Peyer's patch (tissue), 4 donors: ENCODE measurements around the gene POLR1A. TPM values are rescaled to one million over a fixed set of nuclear protein-coding genes. Genes with fewer than 3 reads are reported as not detected.

Experiments
- DNase-seq, 3 donors: peaks; one replicate each; pipeline ENCODE4 v3.0.0-alpha.2; 2017 to 2019
- H3K27ac ChIP-seq, 4 donors: fragments of 200-600 bp; sonication (generic); one replicate each; pipeline ENCODE4 v1.5.1; 2016 to 2019
- H3K27me3 ChIP-seq, 2 donors: fragments of 200-600 bp; sonication (generic); one replicate each; pipeline ENCODE4 v1.5.1; 2019
- H3K36me3 ChIP-seq, 3 donors: fragments of 200-600 bp; sonication (generic); one replicate each; pipeline ENCODE4 v1.5.1; 2016 to 2019
- H3K4me1 ChIP-seq, 4 donors: fragments of 200-600 bp; sonication (generic); one replicate each; pipeline ENCODE4 v1.5.1; 2016 to 2019
- H3K4me3 ChIP-seq, 4 donors: fragments of 200-600 bp; sonication (generic); 1 replicate in 3 of 4; 2 replicates in 1 of 4; pipeline ENCODE4 v1.5.1; 2016 to 2019; ENCODE audit warnings: mild to moderate bottlenecking in 1 of 4
- H3K9me3 ChIP-seq, 4 donors: fragments of 200-600 bp; sonication (generic); one replicate each; pipeline ENCODE4 v1.5.1; 2016 to 2019; ENCODE audit warnings: mild to moderate bottlenecking in 1 of 4
- CTCF ChIP-seq, 6 experiments: fragments of 450-650 bp in 4 of 6; fragments of 200-600 bp in 2 of 6; sonication (generic) in 1 of 6; IDR thresholded peaks; one replicate each; pipeline ENCODE4 v1.5.1; 2017 to 2019; ENCODE audit warnings: antibody characterized with exemption in 6 of 6, mild to moderate bottlenecking in 3 of 6, moderate library complexity in 1 of 6
- POLR2A ChIP-seq, 2 donors: fragments of 450-650 bp; IDR thresholded peaks; one replicate each; pipeline ENCODE4 v1.5.1; 2017; ENCODE audit warnings: antibody characterized with exemption in 2 of 2, mild to moderate bottlenecking in 2 of 2, moderate library complexity in 2 of 2
- small RNA-seq, 2 donors: library from RNA; depleted of rRNA; stranded (forward); fragments of <200 nt; gene quantifications; one replicate each; pipeline ENCODE3, GENCODE V24; 2016
- total RNA-seq, 4 donors: library from RNA; depleted of rRNA; stranded (reverse); fragments of >200 nt; gene quantifications; one replicate each; pipeline ENCODE4 v1.1.0, GENCODE V29; 2016

Gene POLR1A
- total RNA-seq, 4 donors from 2014 or later = 9.1 to 27.2 (median 15.4) TPM

GRCh38 chr2:85975581-85975980, 130.1 kb downstream of the POLR1A start:
- no peak for TF ChIP-seq CTCF (IDR thresholded peaks at IDR 0.05)
- TF ChIP-seq POLR2A (IDR thresholded peaks at IDR 0.05) = no peak
- H3K4me3 ChIP-seq = no peak overlapping the region
- no peaks in the 10 kb centered on the region for H3K4me1 ChIP-seq
- no peaks in the 10 kb centered on the region for H3K9me3 ChIP-seq
- H3K36me3 ChIP-seq = no peaks in the 10 kb centered on the region
- no peak overlapping the region for H3K27ac ChIP-seq
- no peak for DNase-seq
- no peaks in the 10 kb centered on the region for H3K27me3 ChIP-seq

DNA sequence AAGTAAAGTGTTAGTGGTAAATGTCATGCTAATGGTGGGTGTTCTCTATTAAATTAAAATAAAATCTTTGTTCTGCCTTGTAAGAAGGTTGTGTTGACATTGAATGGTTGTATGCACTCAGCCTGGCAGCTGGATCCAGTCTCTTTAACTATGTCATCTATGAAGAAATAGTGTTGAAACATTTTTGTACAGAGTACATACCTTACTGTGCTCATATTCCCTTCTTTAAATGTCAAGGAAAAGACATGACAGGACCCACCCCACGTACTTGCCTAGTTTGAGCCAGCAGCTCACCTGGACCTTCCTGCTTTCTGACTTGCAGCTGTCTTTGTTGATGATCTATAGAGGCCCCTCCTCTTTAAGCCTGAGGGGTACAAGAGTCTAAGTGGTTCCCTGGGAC, 131.3 kb downstream of the POLR1A start:
- Histone ChIP-seq H3K27ac (no peak overlapping the region), H3K9me3 (no peaks in the 10 kb centered on the region), H3K27me3 (no peaks in the 10 kb centered on the region), H3K4me1 (no peaks in the 10 kb centered on the region), H3K4me3 (no peak overlapping the region), H3K36me3 (no peaks in the 10 kb centered on the region)
- no peak for TF ChIP-seq POLR2A (IDR thresholded peaks at IDR 0.05)
- TF ChIP-seq CTCF (IDR thresholded peaks at IDR 0.05) = no peak
- no peak for DNase-seq

GRCh38 chr2:85972355-85972754, 133.3 kb downstream of the POLR1A start:
- Histone ChIP-seq H3K36me3 (no peaks in the 10 kb centered on the region), H3K4me1 (no peaks in the 10 kb centered on the region), H3K9me3 (no peaks in the 10 kb centered on the region), H3K27me3 (no peaks in the 10 kb centered on the region), H3K4me3 (no peak overlapping the region), H3K27ac (no peak overlapping the region)
- no peak for DNase-seq
- TF ChIP-seq POLR2A (IDR thresholded peaks at IDR 0.05) = no peak
- no peak for TF ChIP-seq CTCF (IDR thresholded peaks at IDR 0.05)

DNA sequence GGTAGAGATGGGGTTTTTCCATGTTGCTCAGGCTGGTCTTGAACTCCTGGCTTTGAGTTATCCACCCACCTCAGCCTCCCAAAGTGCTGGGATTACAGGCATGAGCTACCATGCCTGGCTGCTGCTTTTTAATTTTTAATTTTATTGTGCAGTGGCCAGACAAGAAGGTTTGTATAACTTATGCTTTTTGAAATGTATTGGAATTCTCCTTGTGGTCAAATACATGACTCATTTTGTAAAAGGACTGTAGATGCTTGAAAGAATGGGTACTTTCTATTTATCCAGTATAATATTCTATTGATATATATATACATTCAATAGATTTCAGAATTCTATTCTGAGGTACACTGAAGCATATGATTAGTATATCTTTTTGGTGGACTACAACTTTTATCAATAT, 134.3 kb downstream of the POLR1A start:
- Histone ChIP-seq H3K27ac (no peak overlapping the region), H3K4me1 (no peaks in the 10 kb centered on the region), H3K36me3 (no peaks in the 10 kb centered on the region), H3K4me3 (no peak overlapping the region), H3K27me3 (no peaks in the 10 kb centered on the region), H3K9me3 (no peaks in the 10 kb centered on the region)
- no peak for TF ChIP-seq CTCF (IDR thresholded peaks at IDR 0.05)
- TF ChIP-seq POLR2A (IDR thresholded peaks at IDR 0.05) = no peak
- no peak for DNase-seq

Small RNA genes within 50 kb of the gene (small RNA-seq; reads per million reads assigned to genes)
- 3,435 to 10,737 reads per million in 2 donors for gene SNORD94

Other genes with a start within 250 kb of the POLR1A start
- 10 to 100 TPM; 10.8 to 23.9 (median 16.5) TPM for gene ST3GAL5, start 216.9 kb downstream of the POLR1A start, total RNA-seq
- 100 to 1,000 TPM in 2 of 4 donors, 10 to 100 TPM in 2; 60.1 to 287 (median 94.3) TPM for gene PTCD3, start 349 bp upstream of the POLR1A start, total RNA-seq
- 100 to 1,000 TPM in 1 of 4 donors, 10 to 100 TPM in 3; 53.8 to 126 (median 67.6) TPM for gene IMMT, start 89.6 kb upstream of the POLR1A start, total RNA-seq
- gene MRPL35, start 93.6 kb upstream of the POLR1A start, total RNA-seq = 10 to 100 TPM; 16.5 to 60.4 (median 33.8) TPM
- 10 to 100 TPM in 1 of 4 donors, 1 to 10 TPM in 3; 1.7 to 12.0 (median 3.6) TPM for gene REEP1, start 231.7 kb upstream of the POLR1A start, total RNA-seq